Measurements from ENCODE around the gene NECAB2. TPM values are rescaled to one million over a fixed set of nuclear protein-coding genes. Genes with fewer than 3 reads are reported as not detected.
"Not testable (repeated sequence)": the region's sequence is repeated elsewhere in the genome, so short reads cannot be mapped to it uniquely, and the experiment has no call there.

NECAB2 gene
- total and polyA plus RNA-seq, 4 donors: 12.7 to 82.1 (median 46.7) TPM

- Histone ChIP-seq H3K4me1 (ENCODE audit: control insufficient read depth, insufficient read depth, low read length) (peaks cover 9% of the 10 kb centered on the region), H3K36me3 (ENCODE audit: control insufficient read depth, insufficient read depth, low read length) (peaks cover 37% of the 10 kb centered on the region), H3K9me3 (ENCODE audit: control insufficient read depth, insufficient read depth, low read length) (no peaks in the 10 kb centered on the region), H3K4me3 (ENCODE audit: low read depth, low read length) (no peak overlapping the region), H3K27me3 (ENCODE audit: control insufficient read depth, insufficient read depth, low read length) (no peaks in the 10 kb centered on the region), H3K27ac (ENCODE audit: low read depth, low read length) (no peak overlapping the region)
- 79% methylated on average over 9 of the region's 10 CpGs for WGBS (ENCODE audit: insufficient coverage)
- DNase-seq (ENCODE audit: low read depth in 4 of 6, low spot score in 6 of 6): no peak
These were observed 32.2 kb upstream of the NECAB2 start for GRCh38 chr16:83935858-83936255.

DNA sequence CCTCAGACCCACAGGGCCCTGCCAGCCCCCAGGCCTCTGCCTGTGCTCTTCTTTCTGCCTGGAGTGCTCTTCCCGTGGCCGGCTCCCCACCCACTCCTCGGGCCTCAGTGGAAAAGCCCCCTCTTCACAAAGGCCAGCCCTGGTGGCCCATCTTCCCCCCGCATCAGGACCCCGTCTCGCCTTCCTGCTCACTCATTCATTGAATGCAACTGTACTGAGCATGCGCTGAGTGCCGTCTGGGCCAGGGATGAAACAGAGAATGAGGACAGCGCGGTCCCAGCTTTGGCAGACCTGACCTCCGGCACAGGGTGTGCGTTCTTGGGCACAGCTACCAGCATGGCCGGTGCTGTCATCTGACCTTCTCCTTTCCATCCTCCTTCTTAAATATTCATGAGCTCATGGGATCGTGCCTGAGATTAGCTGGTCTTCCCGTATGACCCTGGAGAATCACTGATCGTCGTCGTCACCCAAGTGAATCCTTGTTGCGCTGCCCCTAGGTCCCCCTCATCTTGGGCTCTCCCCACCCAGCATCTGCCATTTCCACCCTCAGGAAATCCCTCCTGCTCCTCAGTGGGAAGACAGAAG is 31.4 kb upstream of the NECAB2 start:
- Histone ChIP-seq H3K36me3 (ENCODE audit: control insufficient read depth, insufficient read depth, low read length) (peaks cover 31% of the 10 kb centered on the region), H3K4me3 (ENCODE audit: low read depth, low read length) (no peak overlapping the region), H3K4me1 (ENCODE audit: control insufficient read depth, insufficient read depth, low read length) (peaks cover 12% of the 10 kb centered on the region), H3K9me3 (ENCODE audit: control insufficient read depth, insufficient read depth, low read length) (no peaks in the 10 kb centered on the region), H3K27ac (ENCODE audit: low read depth, low read length) (no peak overlapping the region), H3K27me3 (ENCODE audit: control insufficient read depth, insufficient read depth, low read length) (no peaks in the 10 kb centered on the region)
- WGBS (ENCODE audit: insufficient coverage): 72% methylated on average over 19 of the region's 19 CpGs
- no peak for DNase-seq (ENCODE audit: low read depth in 4 of 6, low spot score in 6 of 6)

DNA sequence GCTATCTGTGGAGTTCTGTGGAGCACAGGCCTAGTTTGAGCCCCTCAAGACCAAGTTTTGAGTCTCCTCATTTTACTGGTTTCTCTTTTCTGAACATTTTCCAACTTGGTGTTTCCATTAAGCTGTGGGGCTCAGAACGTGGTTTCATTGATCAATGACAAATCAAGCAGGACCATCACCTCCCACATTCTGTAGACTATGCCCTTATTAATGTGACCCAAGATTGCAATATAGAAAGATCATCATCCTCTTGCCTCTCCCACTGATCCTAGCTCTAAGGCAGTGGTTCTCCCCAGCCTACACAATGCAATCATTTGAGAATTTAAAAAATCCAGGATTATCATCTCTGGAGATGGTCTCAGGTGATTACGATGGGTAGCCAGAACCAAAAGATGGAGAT is 30.8 kb upstream of the NECAB2 start:
- H3K36me3 ChIP-seq (ENCODE audit: control insufficient read depth, insufficient read depth, low read length): peaks cover 28% of the 10 kb centered on the region
- peaks cover 12% of the 10 kb centered on the region for H3K4me1 ChIP-seq (ENCODE audit: control insufficient read depth, insufficient read depth, low read length)
- H3K9me3 ChIP-seq (ENCODE audit: control insufficient read depth, insufficient read depth, low read length): no peaks in the 10 kb centered on the region
- H3K27me3 ChIP-seq (ENCODE audit: control insufficient read depth, insufficient read depth, low read length): no peaks in the 10 kb centered on the region
- H3K4me3 ChIP-seq (ENCODE audit: low read depth, low read length): no peak overlapping the region
- no peak overlapping the region for H3K27ac ChIP-seq (ENCODE audit: low read depth, low read length)
- 73% methylated on average over 1 of the region's 2 CpGs for WGBS (ENCODE audit: insufficient coverage)
- no peak for DNase-seq (ENCODE audit: low read depth in 4 of 6, low spot score in 6 of 6)

DNA sequence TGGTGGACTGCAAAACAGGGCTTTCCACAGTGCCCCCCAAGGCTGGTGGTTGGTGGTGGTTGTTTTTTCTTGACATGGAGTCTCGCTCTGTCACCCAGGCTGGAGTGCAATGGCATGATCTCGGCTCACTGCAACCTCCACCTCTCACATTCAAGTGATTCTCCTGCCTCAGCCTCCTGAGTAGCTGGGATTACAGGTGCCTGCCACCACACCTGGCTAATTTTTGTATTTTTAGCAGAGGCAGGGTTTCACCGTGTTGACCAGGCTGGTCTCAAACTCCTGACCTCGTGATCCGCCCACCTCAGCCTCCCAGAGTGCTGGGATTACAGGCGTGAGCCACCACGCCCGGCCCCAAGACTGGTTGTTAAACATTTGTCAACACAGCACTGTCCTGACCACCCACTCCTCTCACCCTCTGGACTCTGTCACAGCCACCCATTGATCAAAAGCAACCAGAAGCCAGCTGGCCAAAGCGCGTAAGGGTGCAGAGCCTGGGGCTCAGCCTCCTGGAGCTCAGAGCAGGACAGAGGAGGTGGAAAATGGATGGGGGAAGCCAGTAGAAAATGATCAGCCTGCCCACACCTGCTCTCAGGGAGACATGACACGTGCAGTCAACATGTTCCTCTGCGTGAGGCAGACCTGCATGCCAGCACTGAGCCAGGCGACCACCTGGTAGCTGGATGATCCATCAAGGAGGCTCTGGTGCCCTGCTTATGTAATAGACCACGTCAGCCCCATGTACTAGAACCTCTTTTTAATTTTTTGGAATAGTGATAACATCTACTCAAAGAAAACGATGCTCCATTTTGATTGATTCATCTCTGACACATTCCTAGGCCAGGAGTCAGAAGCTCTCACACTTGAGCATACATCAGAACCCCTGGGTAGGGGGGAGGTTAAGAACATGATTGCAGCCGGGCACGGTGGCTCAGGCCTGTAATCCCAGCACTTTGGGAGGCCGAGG is 29.8 kb upstream of the NECAB2 start:
- Histone ChIP-seq H3K27ac (ENCODE audit: low read depth, low read length) (no peak overlapping the region), H3K27me3 (ENCODE audit: control insufficient read depth, insufficient read depth, low read length) (no peaks in the 10 kb centered on the region), H3K4me1 (ENCODE audit: control insufficient read depth, insufficient read depth, low read length) (peaks cover 12% of the 10 kb centered on the region), H3K4me3 (ENCODE audit: low read depth, low read length) (no peak overlapping the region), H3K36me3 (ENCODE audit: control insufficient read depth, insufficient read depth, low read length) (peaks cover 18% of the 10 kb centered on the region), H3K9me3 (ENCODE audit: control insufficient read depth, insufficient read depth, low read length) (no peaks in the 10 kb centered on the region)
- 91% methylated on average over 10 of the region's 18 CpGs for WGBS (ENCODE audit: insufficient coverage)
- no peak for DNase-seq (ENCODE audit: low read depth in 4 of 6, low spot score in 6 of 6)

DNA sequence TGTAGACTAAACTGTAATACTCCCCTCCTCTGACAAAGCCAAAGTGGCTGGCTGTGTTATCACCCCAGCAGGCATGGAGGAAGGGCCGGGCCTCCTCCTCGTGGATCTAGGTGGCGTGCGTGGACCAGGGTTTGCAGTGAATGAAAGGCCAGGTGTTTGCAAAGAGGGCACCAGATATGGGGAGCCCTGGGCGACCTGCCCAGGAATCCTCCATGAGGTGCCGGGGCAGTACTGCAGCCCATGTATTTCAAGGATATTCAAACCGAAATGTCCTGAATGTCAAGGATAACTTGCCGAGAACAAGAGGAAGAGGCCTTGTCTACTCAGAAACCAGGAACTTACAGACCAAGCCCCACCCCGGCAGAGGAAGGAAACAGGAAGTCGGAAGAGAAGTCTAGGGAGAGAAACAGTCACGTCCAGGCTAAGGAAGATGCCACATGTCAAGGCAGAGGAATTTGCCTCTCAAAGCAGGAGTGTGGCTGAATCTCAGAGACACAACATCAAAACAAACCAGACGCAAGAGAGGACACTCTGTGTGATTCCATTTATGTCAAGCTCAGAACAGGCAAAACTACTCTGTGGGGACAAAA is 28.7 kb upstream of the NECAB2 start:
- Histone ChIP-seq H3K4me1 (ENCODE audit: control insufficient read depth, insufficient read depth, low read length) (peaks cover 12% of the 10 kb centered on the region), H3K9me3 (ENCODE audit: control insufficient read depth, insufficient read depth, low read length) (no peaks in the 10 kb centered on the region), H3K27ac (ENCODE audit: low read depth, low read length) (no peak overlapping the region), H3K36me3 (ENCODE audit: control insufficient read depth, insufficient read depth, low read length) (peaks cover 12% of the 10 kb centered on the region), H3K27me3 (ENCODE audit: control insufficient read depth, insufficient read depth, low read length) (no peaks in the 10 kb centered on the region), H3K4me3 (ENCODE audit: low read depth, low read length) (no peak overlapping the region)
- no peak for DNase-seq (ENCODE audit: low read depth in 4 of 6, low spot score in 6 of 6)
- WGBS (ENCODE audit: insufficient coverage): 87% methylated on average over 12 of the region's 12 CpGs

- Histone ChIP-seq H3K27ac (ENCODE audit: low read depth, low read length) (no peak overlapping the region), H3K9me3 (ENCODE audit: control insufficient read depth, insufficient read depth, low read length) (no peaks in the 10 kb centered on the region), H3K27me3 (ENCODE audit: control insufficient read depth, insufficient read depth, low read length) (no peaks in the 10 kb centered on the region), H3K36me3 (ENCODE audit: control insufficient read depth, insufficient read depth, low read length) (peaks cover 9% of the 10 kb centered on the region), H3K4me1 (ENCODE audit: control insufficient read depth, insufficient read depth, low read length) (peaks cover 12% of the 10 kb centered on the region), H3K4me3 (ENCODE audit: low read depth, low read length) (no peak overlapping the region)
- WGBS (ENCODE audit: insufficient coverage): 60% methylated on average over 10 of the region's 12 CpGs
- no peak for DNase-seq (ENCODE audit: low read depth in 4 of 6, low spot score in 6 of 6)
These were observed 27.9 kb upstream of the NECAB2 start for GRCh38 chr16:83940119-83940518.

DNA sequence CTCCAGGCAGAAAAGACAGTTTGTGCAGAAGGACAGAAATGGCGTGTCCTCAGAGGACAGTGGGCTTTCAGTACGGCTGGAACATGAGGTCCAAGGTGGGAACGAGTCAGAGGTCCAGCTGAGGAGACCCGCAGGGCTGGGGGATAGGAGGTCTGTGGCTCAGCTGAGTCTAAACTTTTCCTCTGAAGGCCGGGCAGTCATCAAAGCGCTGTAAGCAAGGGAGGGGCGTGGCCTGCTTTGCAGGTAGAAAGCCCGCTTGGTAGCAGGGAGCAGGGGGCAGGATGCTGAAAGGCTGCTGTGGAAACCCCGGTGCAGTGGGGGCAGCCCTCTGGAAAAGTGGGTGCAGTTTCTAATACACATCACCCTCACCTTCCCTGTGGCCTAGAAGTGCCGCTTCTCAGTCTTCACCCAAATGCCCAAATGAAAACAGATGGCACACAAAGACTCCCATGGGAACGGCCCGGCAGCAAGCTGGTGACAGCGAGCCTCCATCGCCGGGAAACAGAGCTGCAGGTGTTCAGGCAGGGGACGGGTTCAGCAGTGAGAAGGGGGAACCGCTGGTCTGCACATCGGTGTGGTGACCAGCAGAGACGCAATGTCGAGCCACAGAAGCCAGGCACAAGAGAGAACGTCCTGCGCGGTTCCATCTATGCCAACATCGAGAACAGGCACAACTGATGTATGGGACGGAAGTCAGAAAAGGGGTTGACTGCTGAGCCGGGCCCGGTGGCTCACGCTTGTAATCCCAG is 27.2 kb upstream of the NECAB2 start:
- peaks cover 12% of the 10 kb centered on the region for H3K4me1 ChIP-seq (ENCODE audit: control insufficient read depth, insufficient read depth, low read length)
- peaks cover 6% of the 10 kb centered on the region for H3K36me3 ChIP-seq (ENCODE audit: control insufficient read depth, insufficient read depth, low read length)
- peak in 1 of 6 donors; percentile 65 for DNase-seq (ENCODE audit: low read depth in 4 of 6, low spot score in 6 of 6)
- H3K27ac ChIP-seq (ENCODE audit: low read depth, low read length): no peak overlapping the region
- no peaks in the 10 kb centered on the region for H3K9me3 ChIP-seq (ENCODE audit: control insufficient read depth, insufficient read depth, low read length)
- no peaks in the 10 kb centered on the region for H3K27me3 ChIP-seq (ENCODE audit: control insufficient read depth, insufficient read depth, low read length)
- no peak overlapping the region for H3K4me3 ChIP-seq (ENCODE audit: low read depth, low read length)
- 64% methylated on average over 28 of the region's 28 CpGs for WGBS (ENCODE audit: insufficient coverage)

DNA sequence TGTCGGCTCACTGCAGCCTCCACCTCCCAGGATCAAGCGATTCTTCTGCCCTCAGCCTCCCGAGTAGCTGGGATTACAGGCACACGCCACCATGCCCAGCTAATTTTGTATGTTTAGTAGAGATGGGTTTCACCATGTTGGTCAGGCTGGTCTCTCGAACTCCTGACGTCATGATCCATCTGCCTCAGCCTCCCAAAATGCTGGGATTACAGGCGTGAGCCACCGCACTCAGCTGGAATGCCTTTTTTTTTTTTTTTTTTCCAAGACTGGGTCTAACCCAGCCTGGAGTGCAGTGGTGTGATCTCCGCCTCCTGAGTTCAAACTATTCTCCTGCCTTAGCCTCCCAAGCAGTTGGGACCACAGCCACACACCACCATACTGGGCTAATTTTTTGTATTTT is 26.5 kb upstream of the NECAB2 start:
- H3K27ac ChIP-seq (ENCODE audit: low read depth, low read length); H3K9me3 ChIP-seq (ENCODE audit: control insufficient read depth, insufficient read depth, low read length); H3K36me3 ChIP-seq (ENCODE audit: control insufficient read depth, insufficient read depth, low read length); H3K27me3 ChIP-seq (ENCODE audit: control insufficient read depth, insufficient read depth, low read length); DNase-seq (ENCODE audit: low read depth in 4 of 6, low spot score in 6 of 6); H3K4me3 ChIP-seq (ENCODE audit: low read depth, low read length): not testable (repeated sequence)
- 100% methylated on average over 8 of the region's 9 CpGs for WGBS (ENCODE audit: insufficient coverage)
- peaks cover 12% of the 10 kb centered on the region for H3K4me1 ChIP-seq (ENCODE audit: control insufficient read depth, insufficient read depth, low read length)

DNA sequence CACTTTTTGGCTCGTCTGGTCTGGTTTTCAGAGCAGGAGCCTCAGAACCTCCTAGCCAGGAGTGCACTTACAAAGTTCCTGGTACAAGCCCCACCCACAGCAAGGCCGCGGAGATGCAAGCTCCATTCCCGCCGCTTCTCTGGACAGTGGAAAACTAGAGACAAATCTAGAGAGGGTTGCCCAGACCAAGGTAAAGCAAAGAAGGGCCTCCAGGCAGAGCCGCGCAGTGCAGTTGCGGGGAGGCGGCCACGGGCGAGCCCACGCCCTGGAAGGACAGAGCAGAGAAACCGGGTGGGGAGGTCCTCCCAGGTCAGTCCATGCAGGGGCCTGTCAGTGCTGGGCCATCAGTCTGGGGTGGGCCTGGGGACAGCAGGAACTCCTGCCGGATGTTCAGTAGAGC is 26.0 kb upstream of the NECAB2 start:
- Histone ChIP-seq H3K4me3 (ENCODE audit: low read depth, low read length) (no peak overlapping the region), H3K36me3 (ENCODE audit: control insufficient read depth, insufficient read depth, low read length) (peaks cover 5% of the 10 kb centered on the region), H3K27ac (ENCODE audit: low read depth, low read length) (no peak overlapping the region), H3K27me3 (ENCODE audit: control insufficient read depth, insufficient read depth, low read length) (no peaks in the 10 kb centered on the region), H3K9me3 (ENCODE audit: control insufficient read depth, insufficient read depth, low read length) (no peaks in the 10 kb centered on the region), H3K4me1 (ENCODE audit: control insufficient read depth, insufficient read depth, low read length) (peaks cover 12% of the 10 kb centered on the region)
- no peak for DNase-seq (ENCODE audit: low read depth in 4 of 6, low spot score in 6 of 6)
- 90% methylated on average over 14 of the region's 14 CpGs for WGBS (ENCODE audit: insufficient coverage)
